OCI-LY1 (cell line): ENCODE data around the gene GNG10.

Source experiments
- CTCF ChIP-seq: fragments of 200-600 bp; sonication (generic), shearing (Covaris generic); IDR thresholded peaks from 2 replicates; pipeline ENCODE4 v1.5.1; 2017; ENCODE audit warnings: mild to moderate bottlenecking, antibody characterized with exemption, low read length, moderate library complexity, mixed read lengths
- EZH2 ChIP-seq: fragments of 200-600 bp; sonication (generic), shearing (Covaris generic); IDR thresholded peaks from 2 replicates; pipeline ENCODE4 v1.8.0; 2017; ENCODE audit warnings: borderline replicate concordance, mixed run types, mild to moderate bottlenecking, antibody characterized with exemption, low read length, moderate library complexity, mixed read lengths

- TF ChIP-seq CTCF: no peak
- no peak for TF ChIP-seq EZH2
Measured at GRCh38 chr9:111627260-111627963, 34.0 kb upstream of the GNG10 start.
